Measurements from ENCODE around the gene GP1BA. TPM values are rescaled to one million over a fixed set of nuclear protein-coding genes. Genes with fewer than 3 reads are reported as not detected.

The GP1BA gene
- total and polyA plus RNA-seq, 10 of the 15 experiments (the other 5 are each of a cell fraction or from before 2014, with no cell fraction given): 0.04 to 0.67 (median 0.28) TPM; not detected in 1

- TF ChIP-seq CEBPZ (IDR thresholded peaks at IDR 0.05; ENCODE audit: low read depth, low read length) (no peak), ESRRA (IDR thresholded peaks at IDR 0.05; ENCODE audit: low read length) (no peak), MTA3 (IDR thresholded peaks at IDR 0.05; ENCODE audit: borderline replicate concordance, low read length) (no peak), ZNF687 (IDR thresholded peaks at IDR 0.05) (no peak), KLF5 (IDR thresholded peaks at IDR 0.05; ENCODE audit: partially characterized antibody) (no peak)
Measured at GRCh38 chr17:4893272-4893671, 38.8 kb upstream of the GP1BA start (continued).
